Duodenal mucosa (tissue), 2 donors: ENCODE results near the gene MYO5B.

Source experiments
- H3K27ac ChIP-seq: one replicate; pipeline ENCODE4 v1.7.0; 2013; ENCODE audit warnings: low read depth, low read length
- H3K27me3 ChIP-seq, 2 donors: one replicate each; pipeline ENCODE4 v1.7.0; 2013; ENCODE audit warnings: low read length in 2 of 2, control low read depth in 1 of 2; ENCODE audit not compliant: insufficient read depth in 2 of 2, control insufficient read depth in 1 of 2
- H3K36me3 ChIP-seq, 2 donors: one replicate each; pipeline ENCODE4 v1.7.0; 2013; ENCODE audit warnings: low read length in 2 of 2, control low read depth in 1 of 2; ENCODE audit not compliant: insufficient read depth in 2 of 2, control insufficient read depth in 1 of 2
- H3K4me1 ChIP-seq, 2 donors: one replicate each; pipeline ENCODE4 v1.7.0; 2013; ENCODE audit warnings: low read length in 2 of 2, control low read depth in 1 of 2; ENCODE audit not compliant: insufficient read depth in 2 of 2, control insufficient read depth in 1 of 2
- H3K4me3 ChIP-seq, 2 donors: one replicate each; pipeline ENCODE4 v1.7.0; 2013; ENCODE audit warnings: low read length in 2 of 2, low read depth in 1 of 2
- H3K9ac ChIP-seq, 2 donors: one replicate each; pipeline ENCODE4 v1.7.0; 2013; ENCODE audit warnings: low read length in 2 of 2, low read depth in 1 of 2
- H3K9me3 ChIP-seq, 2 donors: one replicate each; pipeline ENCODE4 v1.7.0; 2013; ENCODE audit warnings: low read length in 2 of 2, control low read depth in 1 of 2; ENCODE audit not compliant: control insufficient read depth in 1 of 2

The MYO5B gene

DNA sequence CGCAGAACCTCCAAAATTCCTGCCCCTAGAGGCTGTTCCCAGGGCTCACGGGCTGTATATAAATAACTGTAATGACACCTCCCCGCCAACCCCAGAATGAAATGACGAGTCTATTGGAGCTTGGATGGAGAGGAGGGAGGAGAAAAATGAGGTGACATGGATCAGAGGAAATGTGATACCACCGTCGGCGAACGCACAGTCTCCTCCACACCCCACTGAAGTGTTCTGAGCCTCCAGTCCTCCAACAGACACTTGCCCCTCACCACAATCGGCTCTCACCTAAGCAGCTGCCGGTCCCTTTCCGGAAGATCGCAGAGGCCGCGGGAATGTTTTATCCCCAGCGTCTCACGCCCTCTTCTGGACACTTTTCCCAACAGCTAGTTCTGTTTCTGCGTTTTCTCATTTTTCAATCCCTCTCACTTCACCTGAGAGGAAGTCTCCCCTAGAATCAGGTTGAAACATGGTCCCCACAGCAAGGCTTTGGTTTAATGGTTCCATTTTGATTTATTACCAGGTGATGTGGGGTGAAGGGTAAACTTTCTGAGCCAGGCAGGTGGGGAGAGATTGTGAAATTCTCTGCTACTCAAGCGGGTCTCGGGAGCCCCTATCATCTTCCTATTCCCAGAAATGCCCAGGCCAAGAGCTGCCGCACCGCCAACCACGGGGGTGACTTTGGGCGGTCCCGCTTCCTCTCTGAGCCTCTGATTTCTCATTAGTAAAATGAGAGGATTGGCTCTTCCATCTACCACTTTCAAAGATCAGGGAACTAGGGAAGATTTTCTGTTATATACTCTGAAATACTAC is 9.1 kb upstream of the MYO5B start:
- Histone ChIP-seq H3K4me1 (peaks cover 0 to 3% of the 10 kb centered on the region in 2 donors), H3K9me3 (no peaks in the 10 kb centered on the region), H3K9ac (no peak overlapping the region), H3K27me3 (peaks cover 3 to 4% of the 10 kb centered on the region in 2 donors), H3K36me3 (no peaks in the 10 kb centered on the region), H3K4me3 (peak overlapping the region; percentile 16 to 33), H3K27ac (no peak overlapping the region)

DNA sequence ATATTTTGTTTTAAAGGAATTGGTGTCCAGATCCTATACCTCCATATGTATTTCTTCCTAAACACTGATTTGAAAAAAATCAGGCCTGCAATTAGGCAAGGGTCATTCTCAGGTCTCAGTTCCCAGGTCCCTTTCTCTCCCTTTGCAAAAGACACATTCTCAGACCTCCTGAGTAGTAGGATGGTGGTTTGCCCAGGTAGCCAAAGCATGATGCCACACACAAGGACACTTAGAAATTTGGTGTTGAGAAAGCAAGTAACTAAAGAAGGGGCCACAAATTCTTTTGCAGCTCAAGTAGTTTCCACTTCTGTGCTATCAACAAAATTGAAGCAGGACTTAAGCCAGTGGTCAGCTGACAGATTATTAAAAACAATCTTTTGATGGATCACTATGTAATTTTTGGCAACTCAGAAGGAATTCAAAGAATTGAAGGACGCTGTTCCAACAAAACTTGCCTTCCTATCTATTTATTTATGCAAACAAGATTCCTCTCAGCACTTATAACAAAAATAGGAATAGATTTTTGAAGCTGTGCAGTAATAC is 6.6 kb upstream of the MYO5B start:
- no peak overlapping the region for H3K9ac ChIP-seq
- peaks cover 0 to 3% of the 10 kb centered on the region in 2 donors for H3K4me1 ChIP-seq
- no peaks in the 10 kb centered on the region for H3K36me3 ChIP-seq
- H3K9me3 ChIP-seq = no peaks in the 10 kb centered on the region
- H3K27ac ChIP-seq = no peak overlapping the region
- peaks cover 3 to 5% of the 10 kb centered on the region in 2 donors for H3K27me3 ChIP-seq
- H3K4me3 ChIP-seq = no peak overlapping the region

DNA sequence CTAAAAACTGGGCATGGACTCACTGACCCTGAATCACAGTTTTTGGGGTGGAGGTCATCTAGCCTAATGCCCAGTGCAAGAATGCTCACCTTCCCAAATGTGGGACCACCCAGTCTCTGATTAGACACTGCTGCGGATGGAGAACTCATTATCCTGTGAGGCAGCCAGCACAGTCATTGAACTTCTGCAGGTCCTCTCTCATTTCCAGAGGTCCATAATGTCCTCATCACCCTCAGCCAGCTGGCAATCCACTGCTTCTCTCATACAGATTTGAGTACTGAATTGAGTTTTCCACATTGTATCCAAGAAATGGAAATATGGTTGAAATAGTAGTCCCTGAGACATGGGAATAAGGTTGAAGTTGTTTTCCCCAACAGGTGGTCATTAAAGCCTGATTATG is 5.0 kb upstream of the MYO5B start:
- peaks cover 3 to 5% of the 10 kb centered on the region in 2 donors for H3K4me1 ChIP-seq
- H3K36me3 ChIP-seq = no peaks in the 10 kb centered on the region
- no peak overlapping the region for H3K4me3 ChIP-seq
- H3K9me3 ChIP-seq = no peaks in the 10 kb centered on the region
- no peak overlapping the region for H3K27ac ChIP-seq
- no peak overlapping the region for H3K9ac ChIP-seq
- H3K27me3 ChIP-seq = peaks cover 7 to 10% of the 10 kb centered on the region in 2 donors

DNA sequence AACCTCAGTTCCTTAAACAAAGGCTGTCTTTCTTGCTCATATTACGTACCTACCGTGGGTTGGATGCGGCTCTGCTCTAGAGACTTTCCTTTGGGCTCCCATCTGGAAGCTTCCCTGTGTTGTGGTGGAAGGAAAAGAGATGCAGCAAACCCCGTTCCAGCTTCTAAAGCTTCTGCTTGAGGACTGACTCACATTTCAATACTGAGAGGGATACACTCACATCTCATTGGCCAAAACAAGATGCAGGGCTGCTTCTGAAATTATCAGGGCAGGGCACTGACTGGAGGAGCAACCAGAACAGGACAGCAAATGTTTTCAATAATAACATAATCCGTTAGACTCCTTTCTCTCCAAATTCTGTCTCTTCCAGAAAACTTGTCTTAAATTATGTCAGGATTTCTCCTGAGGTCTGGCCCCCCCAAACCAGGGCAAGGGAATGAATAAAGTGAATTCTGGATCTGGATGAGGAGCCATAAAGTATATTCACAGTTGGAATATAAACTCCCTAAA is 4.5 kb upstream of the MYO5B start:
- Histone ChIP-seq H3K9me3 (no peaks in the 10 kb centered on the region), H3K27ac (no peak overlapping the region), H3K4me1 (peaks cover 3 to 5% of the 10 kb centered on the region in 2 donors), H3K27me3 (peaks cover 5 to 10% of the 10 kb centered on the region in 2 donors), H3K36me3 (no peaks in the 10 kb centered on the region), H3K9ac (no peak overlapping the region), H3K4me3 (no peak overlapping the region)

- Histone ChIP-seq H3K9ac (no peak overlapping the region), H3K36me3 (no peaks in the 10 kb centered on the region), H3K9me3 (no peaks in the 10 kb centered on the region), H3K27ac (no peak overlapping the region), H3K27me3 (peaks cover 8 to 10% of the 10 kb centered on the region in 2 donors), H3K4me1 (peaks cover 0 to 9% of the 10 kb centered on the region in 2 donors), H3K4me3 (no peak overlapping the region)
Observed at GRCh38 chr18:50196261-50196660, 1.3 kb upstream of the MYO5B start.

- H3K4me1 ChIP-seq = peaks cover 0 to 9% of the 10 kb centered on the region in 2 donors
- H3K9ac ChIP-seq = peak overlapping the region in 1 of 2 donors; percentile 54
- H3K36me3 ChIP-seq = no peaks in the 10 kb centered on the region
- no peak overlapping the region for H3K27ac ChIP-seq
- H3K4me3 ChIP-seq = peak overlapping the region; percentile 43 to 60
- H3K27me3 ChIP-seq = peaks cover 8 to 10% of the 10 kb centered on the region in 2 donors
- no peaks in the 10 kb centered on the region for H3K9me3 ChIP-seq
Observed at GRCh38 chr18:50195689-50196088, 742 bp upstream of the MYO5B start.

DNA sequence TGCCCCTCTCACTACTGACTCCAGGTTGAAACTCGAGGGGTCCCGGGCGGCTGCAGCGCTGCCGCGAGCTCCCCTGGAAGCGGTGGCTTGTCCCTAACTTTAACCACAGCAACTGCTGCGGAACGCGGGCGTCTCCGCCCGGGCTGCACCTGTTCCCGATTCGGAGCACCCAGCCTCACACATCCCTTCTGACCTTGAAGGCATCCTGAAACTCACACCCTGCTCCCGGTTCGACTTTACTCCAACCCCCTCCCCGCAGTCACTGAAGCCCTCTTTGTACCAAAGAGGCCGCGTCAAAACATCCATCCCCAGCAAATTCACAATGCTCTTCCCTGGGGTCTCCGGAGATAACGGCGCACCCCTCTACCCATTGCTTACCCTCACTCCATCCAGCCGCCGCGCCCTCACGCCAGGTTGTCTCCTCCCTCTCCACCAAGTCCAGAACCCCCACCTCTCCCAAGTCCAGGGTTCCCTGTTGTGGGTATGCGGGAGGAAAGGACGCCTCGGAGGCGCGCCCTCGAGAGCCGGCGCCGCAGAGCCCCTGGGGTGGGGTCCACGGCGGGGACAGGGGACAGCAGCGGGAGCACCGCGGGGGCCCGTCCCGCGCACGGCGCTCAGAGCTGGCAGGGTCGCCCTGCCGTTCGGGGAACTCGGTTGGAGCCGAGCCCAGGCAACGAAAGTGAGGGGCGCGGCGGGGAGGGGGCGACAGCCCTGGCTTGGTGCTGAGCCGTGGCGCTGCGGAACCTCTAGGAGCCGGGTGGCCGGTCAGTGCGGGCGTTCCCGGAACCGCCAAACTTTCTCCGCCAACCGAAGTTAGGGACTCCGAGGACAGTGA is 934 bp downstream of the MYO5B start:
- Histone ChIP-seq H3K27ac (peak overlapping the region; percentile 72), H3K36me3 (no peaks in the 10 kb centered on the region), H3K27me3 (peaks cover 8 to 10% of the 10 kb centered on the region in 2 donors), H3K4me3 (peak overlapping the region; percentile 80 to 81), H3K9me3 (no peaks in the 10 kb centered on the region), H3K9ac (peak overlapping the region; percentile 72 to 83), H3K4me1 (peaks cover 6 to 24% of the 10 kb centered on the region in 2 donors)

DNA sequence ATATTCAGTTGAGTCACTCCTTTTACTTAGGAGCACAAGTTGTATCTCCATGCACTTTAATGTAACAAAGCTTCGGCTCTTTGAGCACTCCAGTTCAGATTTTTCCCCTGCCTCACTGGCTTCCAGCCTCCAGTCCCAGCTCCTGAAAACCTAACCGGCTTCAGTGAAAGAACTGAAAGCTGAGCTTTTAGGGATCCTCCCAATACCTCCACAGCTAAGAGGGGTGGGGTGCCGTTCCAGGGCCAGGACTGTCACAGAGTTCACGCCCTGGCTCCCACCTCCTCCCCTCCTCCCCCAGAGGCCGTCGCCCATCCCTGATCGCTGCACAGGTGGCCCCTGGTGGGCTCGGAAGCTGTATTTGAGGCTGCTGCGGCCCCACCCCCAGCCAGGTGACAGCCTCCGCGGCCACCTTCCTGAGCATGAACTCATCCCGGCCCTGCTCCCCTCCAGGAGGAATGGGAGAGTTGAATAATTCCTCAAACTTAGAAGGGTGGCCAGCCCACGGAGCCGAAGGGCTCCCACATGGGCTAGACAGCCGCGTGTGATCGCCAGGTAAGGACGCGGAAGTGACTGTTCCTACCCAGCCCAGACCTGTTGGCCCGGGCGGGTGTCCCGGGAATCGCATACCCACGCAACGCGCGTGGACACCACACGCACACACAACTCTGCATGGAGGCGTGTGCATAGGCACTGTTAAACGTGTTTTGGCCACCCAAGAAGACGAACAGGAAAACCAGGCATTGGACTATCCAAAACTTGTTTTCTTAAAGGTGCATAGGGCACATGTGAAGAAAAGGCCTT is 1.8 kb downstream of the MYO5B start:
- peak overlapping the region; percentile 72 to 83 for H3K9ac ChIP-seq
- H3K9me3 ChIP-seq = no peaks in the 10 kb centered on the region
- peak overlapping the region; percentile 80 to 81 for H3K4me3 ChIP-seq
- H3K27me3 ChIP-seq = peaks cover 8 to 10% of the 10 kb centered on the region in 2 donors
- H3K27ac ChIP-seq = peak overlapping the region; percentile 50
- H3K36me3 ChIP-seq = no peaks in the 10 kb centered on the region
- peaks cover 6 to 27% of the 10 kb centered on the region in 2 donors for H3K4me1 ChIP-seq

GRCh38 chr18:50190926-50191325 is 4.0 kb downstream of the MYO5B start:
- peaks cover 6 to 27% of the 10 kb centered on the region in 2 donors for H3K4me1 ChIP-seq
- H3K9ac ChIP-seq = no peak overlapping the region
- peaks cover 4 to 5% of the 10 kb centered on the region in 2 donors for H3K27me3 ChIP-seq
- H3K36me3 ChIP-seq = no peaks in the 10 kb centered on the region
- no peak overlapping the region for H3K4me3 ChIP-seq
- no peak overlapping the region for H3K27ac ChIP-seq
- no peaks in the 10 kb centered on the region for H3K9me3 ChIP-seq
